NOMO-1 treated with DMSO at 0.1 percent for 48 hours (cell line): ENCODE results near the gene FRMPD4.

ENCODE experiments used
- DNase-seq: peaks from one replicate; lab custom pipeline; 2025; ENCODE audit not compliant: unreplicated experiment; lab: John Stamatoyannopoulos, UW

Gene FRMPD4

DNA sequence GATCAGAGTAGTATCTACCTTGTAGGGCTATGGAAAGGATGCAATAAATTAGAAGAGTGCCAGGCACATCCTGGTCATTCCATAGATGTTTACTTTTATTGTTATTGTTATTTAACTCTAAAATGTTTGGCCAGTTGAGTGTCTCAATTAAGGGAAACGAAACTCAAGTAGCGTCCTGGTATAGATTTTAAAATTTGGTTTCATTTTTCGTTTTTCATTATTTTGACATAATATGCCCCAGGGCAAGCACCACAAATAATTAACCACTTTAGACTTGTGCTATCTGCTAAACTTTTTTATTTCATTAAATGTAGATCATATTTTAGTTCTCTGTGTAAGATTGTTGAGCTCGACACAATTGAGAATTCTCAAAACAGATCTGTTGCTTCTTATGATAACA lies 473.2 kb downstream of the FRMPD4 start:
- DNase-seq: no peak

DNA sequence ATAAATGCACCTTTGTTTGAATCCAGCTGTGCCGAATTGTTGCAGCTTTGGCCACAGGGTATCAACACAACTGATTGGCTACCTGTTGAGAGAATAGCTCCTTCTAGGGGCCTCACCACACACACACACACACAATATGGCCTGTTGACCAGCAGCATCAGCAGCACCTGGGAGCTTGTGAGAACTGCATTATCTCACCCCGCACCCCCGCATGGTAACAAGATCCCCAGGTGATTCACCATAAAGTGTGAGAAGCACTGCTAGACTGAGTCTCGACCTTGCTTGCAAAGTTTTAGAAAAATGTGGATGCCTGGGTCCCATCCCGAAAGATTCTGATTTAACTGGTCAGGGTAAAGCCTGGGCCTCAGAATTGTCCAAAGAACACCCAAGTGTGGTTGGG lies 476.0 kb downstream of the FRMPD4 start:
- DNase-seq: no peak

DNA sequence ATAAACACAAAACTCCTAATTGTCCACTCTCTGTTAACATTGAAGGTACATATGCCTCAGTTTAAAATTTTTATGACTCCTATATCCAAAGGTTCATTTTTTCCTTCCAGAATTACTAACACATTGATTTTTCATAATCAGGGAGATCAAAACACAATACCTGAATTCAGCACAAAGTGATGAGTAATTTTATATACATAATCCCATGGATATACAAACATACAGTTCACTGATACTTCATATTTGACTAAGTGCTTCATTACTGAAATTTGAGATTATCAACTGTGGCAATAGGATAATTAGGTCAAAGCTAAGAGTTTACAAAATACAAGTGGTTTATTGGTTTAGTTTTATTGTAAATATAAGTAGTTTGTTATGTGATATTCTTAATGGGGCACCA lies 476.8 kb downstream of the FRMPD4 start:
- no peak for DNase-seq

DNA sequence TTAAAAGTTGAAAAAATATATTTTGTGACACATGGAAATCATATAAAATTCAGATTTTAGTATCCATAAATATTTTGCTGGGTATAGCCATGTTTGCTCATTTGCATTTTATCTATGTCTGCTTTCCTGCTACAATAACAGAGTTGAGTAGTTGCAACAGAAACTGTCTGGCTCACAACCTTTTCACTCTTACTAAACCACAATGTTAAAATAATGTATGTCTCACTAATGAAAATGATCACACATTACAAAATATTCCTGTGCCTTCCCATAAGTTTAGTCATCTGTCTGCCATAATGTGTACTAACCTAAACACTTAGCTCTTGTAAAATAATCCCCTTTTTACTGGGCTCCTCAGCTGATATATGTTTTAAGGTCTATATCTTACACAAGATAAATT lies 479.0 kb downstream of the FRMPD4 start:
- peak; percentile 7 for DNase-seq

DNA sequence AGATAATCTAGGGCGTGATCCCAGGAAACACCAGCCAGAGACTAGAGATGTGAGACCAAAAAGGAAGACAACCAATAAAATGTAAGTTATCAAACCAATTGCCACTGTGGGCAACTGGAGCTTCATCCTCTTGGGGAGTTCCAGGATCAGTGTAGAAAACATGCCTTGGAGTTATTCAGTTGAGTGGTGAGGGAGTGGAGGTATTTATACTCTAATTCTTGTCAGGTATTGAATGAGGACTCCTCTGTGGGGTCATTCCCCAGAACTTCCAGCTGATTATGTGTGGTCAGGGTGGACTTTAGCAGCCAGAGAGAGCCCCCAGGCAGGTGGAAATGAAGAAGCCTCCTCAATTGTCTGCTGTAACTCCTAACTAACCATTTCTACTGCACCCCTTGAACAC lies 509.0 kb downstream of the FRMPD4 start:
- DNase-seq: no peak

DNA sequence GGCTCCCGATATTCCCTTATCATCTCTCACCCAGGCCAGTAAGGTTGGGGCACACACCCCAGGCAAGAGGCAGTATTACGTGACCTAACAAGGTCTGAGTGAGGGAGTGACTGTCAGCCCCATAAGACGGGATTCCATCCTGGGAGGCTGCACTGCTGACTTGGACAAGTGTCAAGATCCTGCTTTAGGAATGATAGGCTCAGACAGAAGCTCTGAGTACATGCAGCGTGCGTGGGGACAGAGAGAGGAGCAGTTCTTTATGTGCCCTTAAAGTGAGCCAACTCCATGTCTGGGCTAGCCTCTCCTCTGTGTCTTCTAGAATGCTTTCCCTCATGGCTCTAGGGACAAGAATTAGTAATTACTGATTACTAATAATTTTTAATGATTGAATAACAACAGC lies 510.7 kb downstream of the FRMPD4 start:
- no peak for DNase-seq

DNA sequence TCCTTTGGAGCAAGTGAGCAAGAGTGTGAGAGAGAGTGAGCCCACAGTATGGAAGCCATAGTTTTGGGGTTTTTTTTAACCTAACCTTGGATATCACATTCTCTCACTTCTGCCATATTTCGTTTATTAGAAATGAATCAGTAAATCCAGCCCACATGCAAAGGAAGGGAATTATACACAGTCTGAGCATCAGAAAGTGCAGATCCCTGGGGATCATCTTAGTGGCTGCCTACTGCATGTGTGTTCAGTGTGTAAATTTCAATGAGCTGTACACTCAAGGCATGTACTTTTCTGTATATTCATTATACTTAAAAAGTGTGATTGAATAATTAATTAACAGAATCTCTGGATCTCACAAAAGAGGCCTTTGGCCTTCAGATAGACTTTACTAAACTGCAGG lies 519.2 kb downstream of the FRMPD4 start:
- no peak for DNase-seq

DNA sequence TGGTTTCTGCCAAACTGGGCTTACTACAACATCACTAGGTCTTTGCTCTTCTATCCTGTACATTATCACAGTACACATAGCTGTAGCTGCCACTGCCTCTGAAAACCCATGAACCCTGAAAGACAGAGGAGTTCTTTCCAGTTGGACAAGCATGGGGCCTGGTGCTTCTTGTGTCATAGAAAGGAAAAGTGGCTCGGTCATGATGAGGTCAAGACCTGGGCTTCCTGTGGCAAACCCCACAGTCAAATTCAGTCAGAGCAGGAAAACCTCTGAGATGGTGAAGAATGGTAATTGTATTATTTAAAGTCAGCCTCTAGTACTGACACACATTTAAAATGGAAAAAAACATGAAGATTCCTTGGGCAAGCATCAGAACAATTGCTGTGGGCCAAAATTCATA lies 519.6 kb downstream of the FRMPD4 start:
- no peak for DNase-seq

DNA sequence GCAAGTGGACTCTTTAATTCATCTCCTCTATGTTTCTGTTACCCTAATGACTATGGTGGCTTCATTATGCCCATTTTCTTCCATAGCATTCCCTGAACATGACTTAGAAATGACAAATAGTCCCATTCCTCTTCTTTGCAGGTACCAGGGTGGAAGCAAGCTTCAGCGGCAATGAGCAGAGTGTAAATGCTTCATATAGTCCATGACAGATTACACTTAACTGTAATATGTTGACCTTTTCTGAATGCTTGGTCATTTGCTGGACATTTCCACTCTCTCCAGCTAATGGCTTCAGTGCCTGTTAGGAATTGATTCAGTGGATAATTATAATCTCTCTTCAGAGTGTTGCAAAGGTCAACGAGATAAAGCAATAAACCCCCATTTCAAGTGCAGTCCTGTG lies 523.2 kb downstream of the FRMPD4 start:
- no peak for DNase-seq

DNA sequence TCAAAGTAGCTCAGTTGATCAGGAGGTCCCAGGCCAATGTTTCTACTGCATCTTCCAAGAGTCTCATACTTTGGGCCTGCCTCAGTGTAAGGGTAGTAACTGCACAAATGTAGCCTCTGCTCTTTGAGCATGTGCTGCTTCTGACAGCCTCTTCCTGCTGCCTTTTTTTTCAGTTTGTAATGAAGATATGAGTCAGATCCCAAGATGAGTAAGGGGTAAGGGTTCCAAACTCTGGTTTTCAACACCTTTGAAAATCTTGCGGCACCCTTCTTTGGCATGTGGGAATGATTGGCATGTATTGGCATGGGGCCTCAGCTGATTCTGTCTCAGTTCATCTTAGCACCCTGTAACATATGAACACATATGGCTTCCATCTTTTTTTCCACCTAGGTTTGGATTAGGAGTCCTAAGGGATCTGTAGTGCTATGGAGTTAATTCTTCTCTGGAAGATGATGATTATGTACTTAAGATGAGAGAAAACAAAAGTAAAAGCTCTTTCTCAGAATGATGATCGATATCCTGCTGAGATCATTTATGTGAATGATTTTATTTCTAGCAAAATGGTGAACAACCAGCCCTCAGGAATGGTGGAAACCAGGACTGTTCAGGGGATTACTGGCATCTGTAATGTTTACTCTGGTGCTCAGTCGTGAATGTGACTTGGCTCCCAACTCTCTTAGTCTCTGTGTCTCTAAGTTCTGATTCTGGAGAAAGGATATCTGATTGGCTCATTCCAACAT lies 534.3 kb downstream of the FRMPD4 start:
- DNase-seq: no peak

DNA sequence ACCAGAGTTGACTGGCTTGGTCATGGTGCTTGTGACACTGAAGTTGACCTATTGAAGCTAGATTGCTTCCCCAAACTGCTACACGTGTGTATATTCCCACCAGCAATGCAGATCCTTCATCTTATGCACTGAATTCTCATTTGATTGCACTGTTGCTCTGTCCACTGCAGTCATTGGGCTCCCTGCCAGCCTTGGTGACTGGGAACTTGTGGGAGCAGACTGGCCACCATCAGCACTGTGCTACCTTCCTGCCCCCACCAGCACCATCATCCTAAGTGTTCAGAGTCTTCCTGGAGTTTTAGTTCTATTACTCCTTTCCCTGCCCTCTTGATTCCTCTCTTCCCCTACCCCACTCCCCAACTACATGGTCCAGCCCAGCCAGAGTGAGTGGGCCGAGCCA lies 535.2 kb downstream of the FRMPD4 start:
- peak; percentile 2 for DNase-seq

DNA sequence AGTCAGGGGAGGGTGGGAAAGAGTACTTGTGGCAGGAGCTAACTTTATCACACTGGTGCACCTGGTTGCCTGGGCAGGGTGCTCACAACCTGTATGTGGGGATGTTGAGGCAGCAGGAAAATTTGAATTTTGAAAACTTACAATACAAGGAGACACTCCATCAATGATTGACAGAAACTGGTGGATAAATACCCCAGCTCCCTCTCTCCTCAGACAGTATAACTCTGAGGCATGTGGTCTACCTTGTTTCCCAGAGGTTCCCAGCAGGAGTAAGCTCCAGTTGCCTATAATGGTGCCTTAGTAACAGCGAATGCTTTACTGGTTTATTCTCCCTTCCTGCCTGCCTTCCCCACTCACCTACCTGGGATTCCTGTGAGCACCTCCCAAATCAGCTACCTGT lies 541.2 kb downstream of the FRMPD4 start:
- no peak for DNase-seq

DNA sequence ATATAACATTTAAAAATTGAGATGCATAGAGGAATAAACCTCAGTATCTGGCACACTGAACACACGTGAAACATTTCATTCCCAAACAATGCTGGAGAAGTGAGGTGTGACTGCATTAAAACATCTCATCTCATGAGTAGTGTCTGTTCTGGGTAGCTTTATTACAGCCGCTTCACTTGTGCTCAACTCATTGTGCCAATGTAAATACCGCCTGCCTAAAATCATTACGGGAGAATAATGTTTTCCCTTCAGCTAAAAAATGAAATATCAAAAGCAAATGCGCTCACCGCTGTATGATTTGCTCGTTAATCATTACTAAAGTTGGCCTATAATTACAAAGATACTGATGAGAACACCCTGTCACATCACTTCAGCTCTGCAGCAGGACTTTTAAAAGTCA lies 542.8 kb downstream of the FRMPD4 start:
- no peak for DNase-seq

DNA sequence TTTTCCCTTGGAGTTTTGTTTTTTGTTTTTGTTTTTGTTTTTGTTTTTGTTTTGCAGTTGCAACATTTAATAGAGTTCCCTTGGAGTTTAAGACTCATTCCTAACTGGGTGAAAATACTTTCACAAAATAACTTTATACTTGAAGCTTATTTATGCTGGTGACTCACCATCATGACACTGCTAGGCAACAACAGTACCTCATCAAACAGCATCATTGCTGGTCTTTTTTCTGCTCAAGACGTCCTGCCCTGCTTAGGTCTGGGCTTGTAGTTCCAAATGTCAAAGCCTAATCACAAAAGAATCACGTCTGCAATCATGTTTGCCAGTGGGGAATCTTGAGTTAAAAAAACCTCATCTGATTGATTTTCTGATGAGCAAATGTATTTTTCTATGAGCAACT lies 547.3 kb downstream of the FRMPD4 start:
- no peak for DNase-seq

DNA sequence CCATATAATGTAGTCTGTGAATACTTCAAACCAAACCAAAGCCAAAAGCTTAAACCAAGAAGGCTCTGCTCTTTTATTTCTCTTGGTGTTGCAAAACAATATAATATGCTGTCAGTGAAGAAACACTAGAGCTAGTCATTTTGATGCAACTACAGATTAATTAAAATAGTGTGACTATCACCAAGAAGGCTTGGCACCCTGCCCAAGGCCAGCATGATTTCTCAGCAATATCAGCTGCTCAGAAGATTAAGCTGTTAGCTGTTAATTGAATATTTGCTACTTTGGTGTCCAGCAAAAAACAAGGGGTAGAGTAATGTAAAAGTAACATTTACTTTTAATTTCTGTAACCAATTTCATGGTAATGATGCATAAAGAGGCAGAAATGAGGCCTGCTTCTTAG lies 548.1 kb downstream of the FRMPD4 start:
- DNase-seq: no peak

DNA sequence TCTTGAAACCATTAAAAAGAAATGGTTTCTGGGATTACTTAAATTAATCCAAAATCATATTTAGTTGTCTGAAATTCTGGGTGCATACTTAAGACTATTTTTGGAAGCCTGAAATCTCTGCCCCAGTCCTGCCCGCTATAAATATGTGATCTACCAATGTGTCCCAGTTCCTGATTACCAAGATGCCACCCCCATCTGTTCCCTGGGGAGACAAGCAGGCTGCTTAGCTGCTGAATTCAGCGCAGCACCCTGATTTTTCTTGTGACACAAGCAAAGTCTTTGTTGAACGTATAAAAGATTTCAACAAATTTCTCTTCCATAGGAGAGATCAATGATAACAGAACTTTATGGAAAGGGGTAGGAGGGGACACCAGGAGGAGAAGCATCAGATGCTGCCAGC lies 552.4 kb downstream of the FRMPD4 start:
- DNase-seq: no peak

DNA sequence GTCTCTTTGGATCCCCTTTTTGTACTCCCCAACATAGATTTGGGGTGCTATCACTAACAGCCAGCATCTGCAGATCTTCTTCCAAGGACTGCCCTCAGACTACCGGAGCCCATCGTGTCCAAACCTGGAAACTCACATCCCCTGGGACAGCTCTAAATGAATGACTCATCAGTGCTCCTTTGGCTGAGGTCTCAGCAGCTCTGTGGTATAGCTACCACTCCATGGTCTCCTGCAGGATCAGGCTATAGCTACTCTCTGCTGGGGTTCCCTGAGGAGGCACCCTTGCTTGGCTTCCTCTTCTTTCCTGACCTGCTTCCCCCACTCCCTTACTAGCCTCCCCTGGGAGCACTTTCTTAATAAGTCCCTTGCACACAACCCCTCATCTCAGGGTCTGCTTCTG lies 555.5 kb downstream of the FRMPD4 start:
- DNase-seq: no peak

DNA sequence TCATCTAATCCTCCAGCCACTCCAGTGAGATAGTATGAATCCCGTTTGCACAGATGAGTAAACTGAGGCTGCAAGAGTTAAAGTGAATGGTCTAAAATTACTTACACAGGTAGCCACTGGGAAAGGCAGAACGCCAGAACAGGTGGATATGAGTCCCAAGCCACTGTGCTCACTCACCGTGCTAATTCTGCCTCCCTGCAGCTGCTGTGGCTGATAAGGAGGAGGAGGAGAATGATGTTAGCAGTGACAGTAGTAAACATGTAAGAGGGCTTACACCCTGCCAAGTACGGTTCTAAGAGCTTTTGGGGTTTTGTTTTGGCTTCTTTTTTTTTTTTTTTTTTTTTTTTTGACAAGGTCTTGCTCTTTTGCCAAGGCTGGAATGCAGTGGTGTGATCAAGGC lies 562.5 kb downstream of the FRMPD4 start:
- DNase-seq: no peak

DNA sequence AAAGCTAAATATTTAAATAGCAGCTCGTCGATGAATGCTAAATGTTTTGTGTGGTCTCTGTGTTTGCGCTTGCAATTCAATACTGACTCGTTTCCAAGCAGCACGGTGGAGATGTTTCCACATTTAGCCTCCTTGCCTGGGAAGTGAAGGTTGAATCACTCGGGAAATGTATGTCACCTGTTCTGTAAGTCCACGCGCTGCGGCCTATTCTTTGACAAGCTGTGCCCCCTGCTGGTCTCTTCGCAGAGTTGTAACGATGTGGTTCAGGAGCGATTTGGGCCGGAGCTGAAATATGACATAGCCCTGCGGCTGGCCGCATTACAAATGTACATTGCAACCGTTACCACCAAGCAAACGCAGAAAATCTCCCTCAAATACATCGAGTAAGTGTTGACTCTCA lies 563.4 kb downstream of the FRMPD4 start:
- DNase-seq: peak; percentile 85

DNA sequence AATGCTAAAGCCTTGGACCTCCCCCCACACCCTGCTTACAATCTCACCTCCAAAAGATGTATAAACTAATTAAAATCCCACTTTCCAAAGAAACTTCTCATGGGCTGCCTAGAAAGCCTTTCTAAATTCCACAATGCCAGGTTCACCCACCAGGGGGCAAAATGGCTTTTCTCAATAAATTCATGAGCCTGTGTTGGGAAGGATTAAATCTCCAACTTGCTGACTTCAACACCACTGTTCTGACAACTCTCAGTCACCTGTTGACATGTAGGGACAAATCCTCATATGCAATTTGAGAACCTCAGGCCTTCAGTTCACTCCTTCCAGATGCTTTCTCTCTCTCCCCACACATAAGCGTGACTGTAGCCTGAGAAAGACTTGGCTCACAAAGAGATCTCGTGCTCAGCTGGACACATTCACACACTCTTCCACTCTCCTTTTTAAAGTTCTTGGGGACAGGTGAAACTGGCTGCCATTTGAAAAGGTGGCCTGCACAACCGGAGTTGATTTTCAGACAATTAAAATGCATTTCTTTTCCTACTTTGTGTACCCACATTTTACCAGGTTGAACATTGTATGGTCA lies 564.3 kb downstream of the FRMPD4 start:
- DNase-seq: peak; percentile 18

DNA sequence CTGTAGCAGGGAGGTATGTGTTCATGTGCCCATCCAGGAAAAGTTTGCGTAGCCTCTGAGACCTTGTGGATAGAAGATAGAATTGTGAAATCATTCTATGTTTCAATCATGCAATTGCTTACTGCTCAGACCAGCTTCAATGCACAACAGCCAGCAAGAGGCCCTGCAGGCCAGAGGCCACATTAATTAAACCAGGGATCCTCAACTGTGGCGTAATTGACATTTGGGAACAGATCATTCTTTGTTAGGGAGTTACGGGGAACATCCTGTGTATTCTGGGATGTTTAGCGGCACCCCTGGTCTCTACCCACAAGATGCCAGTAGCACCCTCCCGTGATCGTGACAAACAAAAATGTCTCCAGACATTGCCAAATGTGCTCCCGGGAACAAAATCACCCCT lies 566.4 kb downstream of the FRMPD4 start:
- DNase-seq: no peak

DNA sequence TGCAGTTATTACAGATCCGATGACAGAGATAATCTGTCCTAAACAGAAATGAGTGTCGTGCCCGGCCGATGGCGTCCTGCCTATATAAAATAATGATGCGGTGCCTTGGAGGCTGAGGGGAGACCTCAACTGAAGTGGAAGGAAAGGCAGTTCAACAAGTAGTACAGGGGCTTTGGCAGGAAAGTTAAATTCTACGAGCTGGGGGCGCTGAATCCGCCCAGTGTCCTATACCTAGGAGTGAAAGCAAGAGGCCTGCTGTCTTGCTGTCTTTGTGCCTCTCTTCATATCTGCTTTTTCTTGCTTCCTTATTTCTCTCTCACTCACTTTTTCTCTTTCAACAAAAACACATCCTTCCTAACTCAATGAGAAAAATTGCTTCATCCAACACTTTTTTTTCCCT lies 570.8 kb downstream of the FRMPD4 start:
- DNase-seq: peak; percentile 59

DNA sequence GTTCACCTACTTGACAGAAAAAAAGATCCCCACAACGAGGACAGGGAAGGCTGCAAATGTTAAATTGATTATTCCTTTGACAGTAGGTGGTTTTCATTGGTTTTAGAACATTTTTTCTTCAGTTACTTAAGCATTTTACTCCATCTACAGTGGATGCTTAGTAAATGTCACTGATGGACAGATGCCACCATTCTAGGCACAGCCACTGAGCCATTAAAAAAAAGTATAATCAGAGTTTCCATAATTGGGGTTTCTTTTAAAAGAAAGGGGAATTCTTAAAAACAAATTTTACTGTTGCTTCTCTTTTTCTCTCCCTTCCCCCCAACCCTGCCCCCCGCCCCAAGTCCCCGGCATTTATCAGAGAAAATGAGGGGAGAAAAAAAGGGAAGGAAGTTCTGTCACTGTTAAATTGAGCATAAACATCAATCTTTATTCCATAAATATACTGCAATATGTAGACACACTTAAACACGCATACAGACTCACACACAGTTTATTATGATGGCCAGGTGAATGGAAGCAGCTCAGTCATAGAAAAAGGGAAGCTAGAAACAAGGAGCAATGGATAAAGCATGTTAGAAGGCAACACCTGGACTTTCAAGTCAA lies 573.3 kb downstream of the FRMPD4 start:
- DNase-seq: peak; percentile 81
